HG03460 (cell line): ENCODE measurements around the gene CARS2.
"Not testable (repeated sequence)": the region's sequence is repeated elsewhere in the genome, so short reads cannot be mapped to it uniquely, and the experiment has no call there.

Experiments
- ATAC-seq: cut with Tn5 transposase; IDR thresholded peaks from one replicate; pipeline ENCODE4 v1.9.1; 2021; ENCODE audit not compliant: unreplicated experiment

Gene CARS2

GRCh38 chr13:110639935-110640334 is 66.0 kb downstream of the CARS2 start:
- ATAC-seq, result no peak

DNA sequence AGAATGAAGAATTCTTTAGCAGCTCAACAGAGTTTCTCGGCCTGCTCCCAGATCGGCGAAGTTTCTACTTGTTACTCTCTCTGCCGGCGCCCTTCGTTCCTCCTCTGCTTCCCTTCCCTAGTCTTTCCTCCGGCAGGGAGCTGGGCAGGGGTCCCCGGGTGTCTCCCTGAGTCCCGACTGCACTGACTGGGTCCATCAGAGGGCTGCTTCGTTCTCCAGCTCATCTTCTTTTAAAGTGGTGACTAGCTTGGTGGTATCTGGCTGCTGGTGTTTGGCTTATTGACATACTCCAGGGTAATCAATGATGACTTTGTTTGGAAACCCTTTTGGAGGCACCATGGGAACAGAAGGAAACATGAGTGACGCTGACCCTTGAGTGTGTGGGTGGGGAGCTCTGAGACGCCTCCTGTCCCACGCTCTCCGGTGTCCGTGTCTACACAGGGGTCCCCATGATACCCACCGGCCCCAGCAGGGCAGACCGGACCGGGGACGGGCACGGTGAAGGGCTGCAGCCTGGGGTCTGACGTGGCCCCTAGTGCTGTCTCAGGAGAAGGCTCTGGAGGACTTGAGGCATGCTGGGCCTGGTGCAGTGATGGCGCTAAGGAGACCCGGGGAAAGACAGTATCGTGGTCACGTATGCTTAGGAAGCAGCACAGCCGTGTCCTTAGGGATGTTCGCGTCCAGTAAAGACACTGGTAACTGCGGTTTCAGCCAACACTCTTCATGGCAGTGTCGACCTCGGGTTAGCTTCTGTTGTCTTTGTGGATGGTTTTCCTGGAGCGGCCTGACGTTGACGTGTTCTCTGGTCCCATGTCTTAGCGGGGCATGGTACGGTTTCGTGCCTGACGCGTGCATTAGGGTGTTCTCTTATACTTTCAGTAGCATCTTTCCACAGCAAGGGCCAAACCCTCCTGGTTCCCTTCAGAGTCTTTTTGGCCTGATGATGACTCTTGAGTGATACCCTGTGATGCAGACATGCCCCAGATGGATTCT is 66.8 kb downstream of the CARS2 start:
- no peak for ATAC-seq

GRCh38 chr13:110638257-110638656 is 67.7 kb downstream of the CARS2 start:
- ATAC-seq, result no peak

GRCh38 chr13:110637747-110638146 is 68.2 kb downstream of the CARS2 start:
- no peak for ATAC-seq

- ATAC-seq, result no peak
Observed at GRCh38 chr13:110637275-110637674, 68.6 kb downstream of the CARS2 start.

DNA sequence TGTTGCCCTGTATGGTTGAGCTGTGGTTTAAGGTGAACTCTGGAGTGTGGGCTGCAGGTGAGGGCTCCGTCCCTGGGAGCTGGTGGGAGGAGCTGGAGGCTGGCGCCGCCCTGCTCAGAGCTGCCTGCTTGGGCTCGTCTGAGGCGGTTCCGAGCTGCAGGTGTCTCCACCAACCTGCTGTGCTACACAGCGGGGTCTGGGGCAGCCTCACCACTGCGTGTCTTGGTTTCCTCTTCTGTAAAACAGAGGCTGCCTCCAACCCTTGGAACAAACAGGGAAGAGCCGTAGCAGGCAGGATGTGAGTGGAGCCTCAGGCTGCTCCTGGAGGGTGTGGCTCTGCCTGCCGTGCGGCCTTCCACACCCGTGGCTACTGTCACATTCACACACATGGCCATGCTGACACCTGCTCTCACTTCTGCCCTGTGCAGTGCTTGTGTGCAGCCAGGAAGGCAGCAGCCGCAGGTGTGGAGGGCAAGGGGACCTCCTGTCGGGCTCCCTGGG is 69.2 kb downstream of the CARS2 start:
- ATAC-seq, result no peak

- no peak for ATAC-seq
Observed at GRCh38 chr13:110636053-110636475, 69.9 kb downstream of the CARS2 start.

DNA sequence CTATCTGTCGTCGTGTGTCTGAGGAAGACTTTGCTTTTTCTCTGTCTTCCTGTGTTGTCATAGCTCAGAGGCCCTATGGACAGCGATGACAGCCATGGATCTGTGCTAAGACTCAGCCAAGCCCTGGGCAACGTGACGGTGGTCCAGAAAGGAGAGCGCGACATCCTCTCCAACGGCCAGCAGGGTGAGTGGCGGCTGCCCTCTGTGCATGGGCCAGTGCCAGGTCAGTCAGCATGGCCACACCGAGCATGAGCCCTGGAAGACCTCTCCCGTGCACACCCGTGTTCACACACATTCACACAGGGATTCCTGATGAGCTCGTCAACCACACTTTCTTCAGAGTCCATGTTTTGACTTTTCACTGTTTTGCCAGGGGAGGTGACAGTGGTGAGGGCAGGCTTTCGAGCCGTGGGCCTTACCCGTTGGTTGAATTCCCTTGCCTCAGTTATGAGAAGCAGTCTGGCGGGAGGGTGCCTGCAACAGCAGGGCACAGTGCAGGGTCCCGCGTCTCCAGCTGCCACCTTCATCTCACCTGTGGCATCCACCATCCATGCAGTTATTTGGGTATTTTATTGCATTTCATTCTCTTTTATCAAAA is 70.4 kb downstream of the CARS2 start:
- no peak for ATAC-seq

DNA sequence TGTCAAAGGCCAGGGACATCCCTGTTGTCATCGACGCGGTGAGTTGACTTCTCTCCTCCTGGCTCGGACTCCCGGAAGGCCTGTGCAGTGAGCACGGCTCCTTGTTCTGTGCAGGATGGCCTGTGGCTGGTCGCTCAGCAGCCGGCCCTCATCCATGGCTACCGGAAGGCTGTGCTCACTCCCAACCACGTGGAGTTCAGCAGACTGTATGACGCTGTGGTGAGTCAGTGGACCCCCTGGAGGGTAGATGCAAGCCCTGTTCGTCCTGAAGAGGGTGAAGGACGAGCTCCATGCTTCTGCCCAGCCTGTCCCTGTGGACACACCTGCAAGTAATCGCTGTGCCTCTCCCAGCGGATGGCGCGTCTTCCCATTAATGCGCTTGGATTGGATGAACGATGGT is 71.4 kb downstream of the CARS2 start:
- ATAC-seq, result no peak

GRCh38 chr13:110633776-110634175 is 72.1 kb downstream of the CARS2 start:
- ATAC-seq, result no peak

- not testable (repeated sequence) for ATAC-seq
Observed at GRCh38 chr13:110632255-110632654, 73.7 kb downstream of the CARS2 start.

DNA sequence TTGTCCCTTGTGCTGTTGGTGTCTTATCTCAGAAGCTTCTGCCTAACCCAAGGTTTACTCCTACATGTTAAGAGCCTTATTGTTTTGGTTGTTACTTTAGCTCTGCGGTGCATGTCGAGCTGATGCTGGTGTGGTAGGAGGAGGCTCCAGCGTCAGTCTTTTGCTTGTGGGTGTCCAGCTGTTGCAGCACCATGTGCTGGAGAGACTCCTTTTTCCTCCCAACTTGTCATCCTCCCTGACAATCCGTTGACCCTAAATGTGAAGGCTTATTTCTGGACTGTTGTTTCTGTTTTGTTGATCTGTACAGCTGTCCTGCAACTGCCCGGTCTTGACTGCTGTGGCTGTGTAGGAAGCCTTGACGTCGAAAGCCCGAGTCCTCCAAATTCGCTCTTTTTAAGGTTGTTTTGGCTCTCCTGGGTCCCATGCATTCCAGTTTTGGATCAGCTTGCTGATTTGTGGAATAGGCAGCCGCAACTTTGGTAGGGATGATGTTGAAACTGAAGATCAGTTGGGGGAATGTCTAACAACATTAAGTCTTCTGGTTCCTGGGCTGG is 75.3 kb downstream of the CARS2 start:
- no peak for ATAC-seq

DNA sequence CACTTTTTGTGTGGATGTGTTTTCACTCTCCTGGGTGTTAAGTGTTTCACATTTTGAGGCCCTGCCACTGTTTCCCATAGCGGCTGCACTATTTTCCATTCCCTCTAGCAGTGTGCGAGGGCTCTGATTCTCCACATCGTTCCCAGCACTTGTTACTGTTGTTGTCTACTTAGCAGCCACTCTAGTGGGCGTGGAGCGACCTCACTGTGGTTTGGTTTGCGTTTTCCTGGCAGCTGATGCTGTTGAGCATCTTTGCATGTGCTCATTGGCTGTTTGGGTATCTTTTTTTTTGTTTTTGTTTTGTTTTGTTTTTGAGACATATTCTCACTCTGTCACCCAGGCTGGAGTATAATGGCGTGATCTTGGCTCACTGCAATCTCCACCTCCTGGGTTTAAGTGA is 76.2 kb downstream of the CARS2 start:
- ATAC-seq, result no peak

DNA sequence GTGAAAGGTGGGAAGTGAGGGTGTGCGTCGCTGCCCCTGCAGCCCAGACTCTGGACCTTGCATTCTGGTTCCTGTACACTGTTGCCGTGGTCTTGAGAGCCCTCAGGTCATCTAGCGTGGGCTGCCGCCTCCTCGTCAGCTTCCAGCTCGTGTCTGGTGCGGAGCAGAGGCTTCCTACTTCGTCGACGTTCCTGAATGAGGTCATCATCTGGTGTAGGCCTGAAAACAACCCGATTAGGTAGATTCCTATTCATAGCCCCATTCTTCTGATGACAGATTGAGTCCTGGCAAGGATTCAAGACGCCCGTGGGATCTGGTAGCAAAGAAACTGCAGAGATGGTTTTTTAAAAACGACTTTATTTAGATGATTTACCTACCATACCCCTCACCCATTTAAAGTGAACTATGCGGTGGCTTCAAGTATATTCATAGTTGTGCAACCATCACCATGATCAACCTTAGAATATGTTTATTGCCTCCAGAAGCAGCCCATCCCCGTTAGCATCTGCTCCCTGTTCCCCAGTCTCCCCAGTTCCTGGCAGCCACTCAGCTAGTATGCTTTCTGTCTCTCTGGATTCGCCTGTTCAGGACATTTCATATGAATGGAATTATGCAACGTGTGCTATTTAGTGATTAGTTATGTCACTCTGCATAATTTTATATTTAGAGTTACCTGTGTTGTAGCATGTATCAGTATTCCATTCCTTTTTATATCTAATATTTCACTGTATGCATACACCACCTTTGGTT is 76.8 kb downstream of the CARS2 start:
- no peak for ATAC-seq

DNA sequence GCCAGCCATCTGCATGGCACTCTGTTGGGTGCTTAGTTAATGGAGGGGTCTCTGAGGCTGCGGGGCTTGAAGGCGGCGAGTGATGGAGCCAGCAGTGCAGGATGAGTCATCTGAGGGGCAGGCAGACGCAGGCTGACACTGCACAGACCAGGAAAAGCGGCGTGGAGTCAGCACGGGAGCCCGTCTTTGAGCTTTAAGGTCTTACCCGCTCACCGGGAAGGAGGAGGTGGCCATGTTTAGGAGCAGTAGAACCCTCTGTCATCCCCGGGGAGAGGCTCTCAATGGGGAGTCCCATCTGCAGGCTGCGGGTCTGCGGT is 77.5 kb downstream of the CARS2 start:
- ATAC-seq, result no peak

- ATAC-seq, result no peak
Observed at GRCh38 chr13:110627761-110628476, 78.0 kb downstream of the CARS2 start.

GRCh38 chr13:110627351-110627750 is 78.6 kb downstream of the CARS2 start:
- ATAC-seq, result no peak

DNA sequence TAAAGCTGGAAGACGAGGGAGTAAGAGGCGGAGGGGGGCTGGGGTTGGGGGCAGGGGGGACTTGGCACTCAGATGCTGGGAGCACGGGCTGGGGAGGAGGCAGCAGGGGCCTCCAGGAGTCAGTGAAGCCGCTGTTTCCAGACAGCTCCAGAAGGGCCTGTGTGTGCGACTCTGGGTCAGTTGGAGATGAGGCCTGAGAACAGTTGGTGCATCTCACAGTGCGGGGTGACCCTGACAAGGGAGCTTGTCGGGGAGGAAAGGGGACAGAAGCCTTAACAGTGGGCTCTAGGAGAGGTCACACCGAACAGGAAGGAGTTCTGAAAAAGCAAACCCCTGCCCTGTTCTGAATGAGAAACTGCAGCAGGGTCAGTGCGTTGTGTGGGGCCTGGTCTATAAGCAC is 79.4 kb downstream of the CARS2 start:
- ATAC-seq, result no peak

DNA sequence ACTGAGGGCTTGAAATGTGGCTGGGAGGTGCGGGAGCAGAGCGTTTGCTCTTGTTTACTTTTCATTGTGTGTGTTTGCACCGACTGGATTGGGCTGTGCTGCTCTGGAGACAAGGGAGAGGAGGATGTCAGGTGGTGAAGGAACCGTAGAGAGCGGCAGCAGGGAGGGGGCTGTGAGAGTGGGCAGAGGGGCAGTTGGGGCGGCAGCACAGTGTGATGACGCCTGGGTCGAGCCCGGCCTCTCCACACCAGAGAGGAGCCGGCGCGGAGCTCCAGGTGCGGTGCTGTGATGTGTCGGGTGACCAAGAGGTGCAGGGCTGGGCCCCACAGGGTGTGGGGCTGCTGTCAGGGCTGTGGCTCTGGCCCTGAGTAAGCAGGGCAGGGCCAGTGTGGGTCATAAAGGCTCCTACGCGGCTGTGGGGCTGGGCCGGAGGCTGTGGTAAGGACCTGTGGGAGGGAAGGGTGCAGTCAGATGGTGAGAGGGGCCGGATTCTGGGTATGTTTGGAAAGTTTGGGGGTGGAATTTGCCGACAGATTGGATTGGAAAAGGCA is 80.1 kb downstream of the CARS2 start:
- ATAC-seq, result no peak
